Measurements from ENCODE around the gene KRT39.

DNA sequence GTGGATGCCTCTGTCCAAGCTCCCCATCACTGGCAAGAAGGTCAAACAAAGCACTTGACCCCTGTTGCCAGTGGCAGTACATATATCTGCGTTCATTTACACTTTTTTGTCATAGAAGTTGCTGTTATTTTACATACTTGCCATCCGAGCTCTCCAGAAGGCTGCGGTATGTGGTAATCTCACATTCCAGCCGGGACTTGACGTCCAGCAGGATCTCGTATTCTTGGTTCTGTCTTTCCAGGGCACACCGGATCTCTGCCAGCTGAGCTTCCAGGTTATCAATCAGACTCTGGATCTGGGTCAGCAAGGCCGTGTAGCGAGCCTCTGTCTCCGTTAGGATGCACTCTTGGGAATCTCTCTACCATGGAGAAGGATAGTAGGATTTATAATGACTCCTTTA lies 6.6 kb downstream of the KRT39 start:
- TF ChIP-seq, protein P1, sequence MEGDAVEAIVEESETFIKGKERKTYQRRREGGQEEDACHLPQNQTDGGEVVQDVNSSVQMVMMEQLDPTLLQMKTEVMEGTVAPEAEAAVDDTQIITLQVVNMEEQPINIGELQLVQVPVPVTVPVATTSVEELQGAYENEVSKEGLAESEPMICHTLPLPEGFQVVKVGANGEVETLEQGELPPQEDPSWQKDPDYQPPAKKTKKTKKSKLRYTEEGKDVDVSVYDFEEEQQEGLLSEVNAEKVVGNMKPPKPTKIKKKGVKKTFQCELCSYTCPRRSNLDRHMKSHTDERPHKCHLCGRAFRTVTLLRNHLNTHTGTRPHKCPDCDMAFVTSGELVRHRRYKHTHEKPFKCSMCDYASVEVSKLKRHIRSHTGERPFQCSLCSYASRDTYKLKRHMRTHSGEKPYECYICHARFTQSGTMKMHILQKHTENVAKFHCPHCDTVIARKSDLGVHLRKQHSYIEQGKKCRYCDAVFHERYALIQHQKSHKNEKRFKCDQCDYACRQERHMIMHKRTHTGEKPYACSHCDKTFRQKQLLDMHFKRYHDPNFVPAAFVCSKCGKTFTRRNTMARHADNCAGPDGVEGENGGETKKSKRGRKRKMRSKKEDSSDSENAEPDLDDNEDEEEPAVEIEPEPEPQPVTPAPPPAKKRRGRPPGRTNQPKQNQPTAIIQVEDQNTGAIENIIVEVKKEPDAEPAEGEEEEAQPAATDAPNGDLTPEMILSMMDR (IDR thresholded peaks at IDR 0.05; ENCODE audit: borderline replicate concordance, extremely low read depth, low read length, poor library complexity, severe bottlenecking), result no peak
- no peak for TF ChIP-seq EZH2 (IDR thresholded peaks at IDR 0.05; ENCODE audit: borderline replicate concordance, low read depth, low read length, severe bottlenecking)

Measured in DND-41 (cell line).